ENCODE measurements around the gene PRICKLE1. TPM values are rescaled to one million over a fixed set of nuclear protein-coding genes. Genes with fewer than 3 reads are reported as not detected.
A peak's percentile ranks its signal among the peaks of the same experiment; 100 is the strongest.

Gene PRICKLE1
- total and polyA plus RNA-seq, 2 of the 4 experiments (the other 2 are of a cell fraction) = 21.3 to 21.7 TPM

DNA sequence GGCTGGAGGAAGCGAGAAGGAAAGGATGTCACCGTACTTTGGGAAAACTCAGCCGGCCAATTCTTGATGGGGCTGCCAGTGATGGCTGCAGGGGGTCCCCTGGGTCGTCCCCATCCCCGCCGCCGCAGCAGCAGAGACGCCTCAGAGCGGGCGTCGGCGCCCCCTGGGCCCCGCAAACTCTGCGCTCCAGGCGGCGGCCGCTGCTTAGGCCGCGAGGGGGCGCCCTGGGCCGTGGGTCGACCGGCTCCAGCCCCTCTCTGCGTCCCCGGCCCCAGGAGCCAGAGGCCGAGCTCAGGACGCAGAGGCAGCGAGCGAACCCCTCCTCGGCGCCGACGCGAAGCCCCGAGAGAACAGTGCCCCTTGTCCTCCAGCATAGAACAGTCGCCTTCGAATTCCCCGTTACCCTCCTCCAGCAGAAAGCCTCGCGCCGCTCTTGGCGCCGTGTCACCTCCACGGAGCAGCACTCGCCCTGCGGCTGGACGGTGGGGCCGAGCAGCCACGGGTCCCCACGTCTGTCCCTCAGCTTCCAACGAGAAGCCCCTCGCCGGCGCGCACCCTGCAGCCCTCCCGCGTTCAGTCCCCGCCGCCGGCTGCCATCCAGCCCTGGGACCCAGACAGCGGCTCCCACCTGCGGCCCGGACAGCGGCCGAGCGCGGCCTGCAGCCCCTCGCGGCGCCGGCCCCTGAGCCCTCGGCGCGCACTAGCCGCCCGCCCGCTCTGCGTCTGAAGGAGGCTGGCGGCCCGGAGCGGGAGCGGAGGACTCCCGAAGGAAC, 106.6 kb downstream of the PRICKLE1 start:
- peak overlapping the region; percentile 68 for H4K5ac ChIP-seq (ENCODE audit: low read depth, low read length)
- dilution Hi-C loops (cut with HindIII; ENCODE audit: low sequenced_read_pairs, unreplicated experiment) (no loop called here), intact Hi-C loops (cut with micrococcal nuclease) (loop anchor here (1.0 to 5.0 kb wide), 7 partner anchors 81 to 854 kb away; partner anchors contain the start of gene PRICKLE1), in situ Hi-C loops (cut with MboI; ENCODE audit: low sequenced_read_pairs) (loop anchor here (5.0 kb wide), 1 partner anchor 854 kb away; no protein-coding TSS in a partner anchor)
- H3K4ac ChIP-seq (ENCODE audit: low read depth, low read length) = peak overlapping the region; percentile 87
- H2AK5ac ChIP-seq (ENCODE audit: low read depth, low read length) = peak overlapping the region; percentile 83; the same call in 1 of the 2 replicates
- peak overlapping the region; percentile 71; the same call in 1 of the 3 replicates for H2BK15ac ChIP-seq (ENCODE audit: low read depth, low read length)
- H3K23ac ChIP-seq (ENCODE audit: low read depth, low read length) = peak overlapping the region; percentile 91
- no peaks in the 10 kb centered on the region for H3K36me3 ChIP-seq (ENCODE audit: control insufficient read depth, insufficient read depth, low read length)
- peak overlapping the region; percentile 84 for H3K9ac ChIP-seq (ENCODE audit: low read depth, low read length)
- H2BK20ac ChIP-seq (ENCODE audit: low read depth, low read length) = no peak overlapping the region
- H3K27me3 ChIP-seq (ENCODE audit: control insufficient read depth, insufficient read depth, low read length) = no peaks in the 10 kb centered on the region
- ChIA-PET POLR2A (ENCODE audit: unreplicated experiment) (no interaction called here), CTCF (interaction anchor here (0.5 to 4.0 kb wide), 19 partner anchors 9 to 955 kb away, joined by 3 to 22 read pairs (median 3); no protein-coding TSS in a partner anchor)
- H3K4me1 ChIP-seq (ENCODE audit: control insufficient read depth, insufficient read depth, low read length) = peaks cover 7% of the 10 kb centered on the region
- peak overlapping the region; percentile 79 for H2AK9ac ChIP-seq (replicated peaks; ENCODE audit: low read depth, low read length, poor library complexity)
- H3K4me2 ChIP-seq (ENCODE audit: low read depth, low read length) = peak overlapping the region; percentile 88
- DNase-seq = peak; percentile 65
- H3K9me3 ChIP-seq (ENCODE audit: control insufficient read depth, insufficient read depth, low read length) = no peaks in the 10 kb centered on the region
- peak overlapping the region; percentile 83; the same call in 1 of the 2 replicates for H3K56ac ChIP-seq (ENCODE audit: extremely low read depth, insufficient read depth, low read length)
- WGBS, 2 experiments (ENCODE audit: extremely low coverage in 2 of 2, insufficient read length in 1 of 2) = 0% methylated on average over 30 of the region's 83 CpGs; no CpG with 5 or more reads in 1 of the 2 experiments
- H2BK120ac ChIP-seq (ENCODE audit: low read depth, low read length) = peak overlapping the region; percentile 69
- peak; percentile 80 for ATAC-seq (ENCODE audit: low read depth)
- H3K27ac ChIP-seq (ENCODE audit: insufficient read depth, low read length) = peak overlapping the region; percentile 91
- peak overlapping the region; percentile 25 to 87; a peak in 3 of 4 replicates for H4K8ac ChIP-seq (ENCODE audit: low read depth in 2 of 2, low read length in 2 of 2)
- H3K9me1 ChIP-seq (ENCODE audit: insufficient read depth, low read length) = peaks cover 6% of the 10 kb centered on the region; the same call in 1 of the 2 replicates
- TF ChIP-seq CEBPB (IDR thresholded peaks at IDR 0.05; ENCODE audit: low read depth, low read length) (no peak), MAZ (IDR thresholded peaks at IDR 0.05; ENCODE audit: borderline replicate concordance, low read depth, low read length) (peak; percentile 60; the same call in 1 of the 2 replicates), NFE2L2 (IDR thresholded peaks at IDR 0.05; ENCODE audit: low read depth, low read length) (no peak), RFX5 (IDR thresholded peaks at IDR 0.05; ENCODE audit: low read depth, low read length) (no peak), RAD21 (IDR thresholded peaks at IDR 0.05; ENCODE audit: low read length) (peak; percentile 82), SMC3 (IDR thresholded peaks at IDR 0.05; ENCODE audit: low read depth, low read length) (peak; percentile 69)
- TF ChIP-seq, protein P1, sequence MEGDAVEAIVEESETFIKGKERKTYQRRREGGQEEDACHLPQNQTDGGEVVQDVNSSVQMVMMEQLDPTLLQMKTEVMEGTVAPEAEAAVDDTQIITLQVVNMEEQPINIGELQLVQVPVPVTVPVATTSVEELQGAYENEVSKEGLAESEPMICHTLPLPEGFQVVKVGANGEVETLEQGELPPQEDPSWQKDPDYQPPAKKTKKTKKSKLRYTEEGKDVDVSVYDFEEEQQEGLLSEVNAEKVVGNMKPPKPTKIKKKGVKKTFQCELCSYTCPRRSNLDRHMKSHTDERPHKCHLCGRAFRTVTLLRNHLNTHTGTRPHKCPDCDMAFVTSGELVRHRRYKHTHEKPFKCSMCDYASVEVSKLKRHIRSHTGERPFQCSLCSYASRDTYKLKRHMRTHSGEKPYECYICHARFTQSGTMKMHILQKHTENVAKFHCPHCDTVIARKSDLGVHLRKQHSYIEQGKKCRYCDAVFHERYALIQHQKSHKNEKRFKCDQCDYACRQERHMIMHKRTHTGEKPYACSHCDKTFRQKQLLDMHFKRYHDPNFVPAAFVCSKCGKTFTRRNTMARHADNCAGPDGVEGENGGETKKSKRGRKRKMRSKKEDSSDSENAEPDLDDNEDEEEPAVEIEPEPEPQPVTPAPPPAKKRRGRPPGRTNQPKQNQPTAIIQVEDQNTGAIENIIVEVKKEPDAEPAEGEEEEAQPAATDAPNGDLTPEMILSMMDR (conservative IDR thresholded peaks at IDR 0.05; ENCODE audit: low read depth, low read length) = peak; percentile 93
- H4K91ac ChIP-seq (ENCODE audit: insufficient read depth, low read depth, low read length) = peak overlapping the region; percentile 90
- peak overlapping the region; percentile 92 for H2AFZ ChIP-seq (replicated peaks; ENCODE audit: low read length, poor library complexity)
- peak overlapping the region; percentile 88 for H2BK5ac ChIP-seq (ENCODE audit: low read depth, low read length, poor library complexity, severe bottlenecking)
- H3K4me3 ChIP-seq (ENCODE audit: insufficient read depth, low read depth, low read length) = peak overlapping the region; percentile 91
- peak overlapping the region; percentile 70 for H3K18ac ChIP-seq (ENCODE audit: low read depth, low read length)
- peak overlapping the region; percentile 93 for H3K14ac ChIP-seq (replicated peaks; ENCODE audit: low read depth, low read length)
- no peaks in the 10 kb centered on the region; the same call in 1 of the 2 replicates for H4K20me1 ChIP-seq (ENCODE audit: insufficient read depth, low read length)
- H3K79me1 ChIP-seq (ENCODE audit: low read depth in 1 of 2, low read length in 2 of 2) = peaks cover 12 to 47% of the 10 kb centered on the region in 2 experiments
- no TSS peak for BruUV-seq (replicated peaks)
